Measurements from ENCODE around the gene CIB4.

The CIB4 gene

DNA sequence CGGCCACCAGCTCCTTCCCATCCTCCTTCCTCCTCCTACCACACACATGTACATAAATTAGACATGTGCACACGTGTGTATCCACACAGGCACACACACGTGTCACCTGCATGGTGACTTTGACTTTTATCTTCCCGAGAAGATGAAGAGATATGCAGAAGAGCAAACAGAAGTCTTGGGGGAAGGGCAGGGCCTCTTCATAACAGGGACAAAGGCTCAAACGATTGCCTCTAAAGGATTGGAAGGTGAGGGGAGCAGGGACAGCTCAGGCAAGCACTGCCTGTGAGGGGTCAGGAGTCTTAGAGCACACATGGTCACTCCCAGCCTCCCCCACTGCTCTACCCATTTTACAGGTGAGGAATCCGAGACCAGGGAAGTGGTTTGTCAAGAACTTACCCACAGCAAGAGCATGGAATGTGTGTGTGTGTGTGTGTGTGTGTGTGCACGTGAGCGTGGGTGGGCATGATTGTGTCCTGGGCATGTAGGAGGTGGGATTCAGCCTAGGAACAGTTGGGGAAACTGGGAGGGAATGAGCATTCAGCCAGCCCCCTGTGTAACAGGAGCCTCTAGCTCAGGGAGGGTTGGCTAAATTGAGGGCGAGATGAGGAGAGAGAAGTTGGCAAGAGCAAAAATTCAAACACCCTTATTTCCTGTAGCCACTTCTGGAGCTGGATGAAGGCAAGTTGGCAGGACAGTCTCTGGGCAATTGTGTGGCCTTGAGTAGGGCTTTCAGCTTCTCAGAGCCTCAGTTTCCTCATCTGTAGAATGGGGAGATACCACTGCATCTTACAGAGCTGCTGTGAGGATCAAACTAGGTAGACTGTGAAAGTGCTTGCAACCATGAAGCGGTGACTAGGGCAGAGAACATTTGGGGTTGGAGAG is 24.2 kb downstream of the CIB4 start:
- ChIA-PET POLR2A (ENCODE audit: low non-redundant PET) (interaction anchor here (0.6 kb wide), 2 partner anchors 126 to 183 kb away, joined by 3 to 4 read pairs; no protein-coding TSS in a partner anchor), CTCF (interaction anchor here (0.5 kb wide), 1 partner anchor 116 kb away, joined by 5 read pairs; no protein-coding TSS in a partner anchor)
- no peak for DNase-seq (ENCODE audit: low spot score)
- TF ChIP-seq, protein P1, sequence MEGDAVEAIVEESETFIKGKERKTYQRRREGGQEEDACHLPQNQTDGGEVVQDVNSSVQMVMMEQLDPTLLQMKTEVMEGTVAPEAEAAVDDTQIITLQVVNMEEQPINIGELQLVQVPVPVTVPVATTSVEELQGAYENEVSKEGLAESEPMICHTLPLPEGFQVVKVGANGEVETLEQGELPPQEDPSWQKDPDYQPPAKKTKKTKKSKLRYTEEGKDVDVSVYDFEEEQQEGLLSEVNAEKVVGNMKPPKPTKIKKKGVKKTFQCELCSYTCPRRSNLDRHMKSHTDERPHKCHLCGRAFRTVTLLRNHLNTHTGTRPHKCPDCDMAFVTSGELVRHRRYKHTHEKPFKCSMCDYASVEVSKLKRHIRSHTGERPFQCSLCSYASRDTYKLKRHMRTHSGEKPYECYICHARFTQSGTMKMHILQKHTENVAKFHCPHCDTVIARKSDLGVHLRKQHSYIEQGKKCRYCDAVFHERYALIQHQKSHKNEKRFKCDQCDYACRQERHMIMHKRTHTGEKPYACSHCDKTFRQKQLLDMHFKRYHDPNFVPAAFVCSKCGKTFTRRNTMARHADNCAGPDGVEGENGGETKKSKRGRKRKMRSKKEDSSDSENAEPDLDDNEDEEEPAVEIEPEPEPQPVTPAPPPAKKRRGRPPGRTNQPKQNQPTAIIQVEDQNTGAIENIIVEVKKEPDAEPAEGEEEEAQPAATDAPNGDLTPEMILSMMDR (conservative IDR thresholded peaks at IDR 0.05; ENCODE audit: low read depth), result no peak
- H3K27ac ChIP-seq, result no peak overlapping the region

DNA sequence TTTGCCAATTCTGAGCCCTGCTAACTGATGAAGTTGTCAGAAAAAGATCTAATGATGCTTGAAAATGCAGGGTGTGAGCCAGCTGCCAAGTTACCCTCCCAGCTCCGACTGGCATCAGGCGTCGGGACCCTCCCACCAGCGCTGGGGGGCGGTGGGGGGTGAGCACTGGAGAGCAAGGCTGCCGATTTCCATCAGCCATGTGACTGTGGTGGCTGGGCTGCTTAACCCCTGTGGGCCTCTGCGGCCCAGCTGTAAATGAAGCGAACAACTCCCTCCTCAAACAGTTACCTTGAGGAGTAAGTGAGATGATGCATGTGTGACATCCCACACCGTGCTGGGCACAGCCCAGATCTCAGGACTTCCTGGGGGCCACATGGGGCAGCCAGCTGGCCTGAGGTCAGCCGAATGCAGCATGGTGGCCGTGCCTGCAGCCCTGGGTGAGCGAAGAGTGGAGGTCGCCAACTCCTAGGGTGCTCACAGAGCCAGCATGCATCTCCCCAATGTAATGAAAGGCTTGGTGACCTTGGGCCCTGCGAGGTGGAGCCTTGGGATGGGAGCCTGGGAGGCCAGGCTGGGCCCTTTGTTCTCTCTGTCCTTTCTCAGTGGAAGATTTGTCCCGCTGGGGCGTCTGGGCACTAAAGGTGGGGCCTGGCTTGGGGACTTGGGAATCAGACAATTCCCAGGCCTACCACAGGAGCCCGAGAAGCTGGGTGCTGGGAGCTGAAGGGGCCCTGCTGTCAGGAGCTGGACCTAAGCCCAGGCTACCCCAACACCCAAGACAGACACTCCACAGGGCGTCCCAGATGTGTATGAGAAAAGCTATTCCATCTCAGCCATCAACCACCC is 25.1 kb downstream of the CIB4 start:
- no peak overlapping the region for H3K27ac ChIP-seq
- ChIA-PET CTCF (interaction anchor here (0.5 kb wide), 1 partner anchor 116 kb away, joined by 5 read pairs; no protein-coding TSS in a partner anchor), POLR2A (ENCODE audit: low non-redundant PET) (interaction anchor here (0.6 kb wide), 1 partner anchor 127 kb away, joined by 3 read pairs; no protein-coding TSS in a partner anchor)
- TF ChIP-seq, protein P1 (conservative IDR thresholded peaks at IDR 0.05; ENCODE audit: low read depth), result no peak
- DNase-seq (ENCODE audit: low spot score), result no peak

- no peak for DNase-seq (ENCODE audit: low spot score)
- no peak overlapping the region for H3K27ac ChIP-seq
- POLR2A ChIA-PET (ENCODE audit: low non-redundant PET), result interaction anchor here (0.5 kb wide), 1 partner anchor 1011 kb away, joined by 3 read pairs; no protein-coding TSS in a partner anchor
- TF ChIP-seq, protein P1 (conservative IDR thresholded peaks at IDR 0.05; ENCODE audit: low read depth), result no peak
- CTCF ChIA-PET, result no interaction called here
Measured at GRCh38 chr2:26615336-26615859, 25.8 kb downstream of the CIB4 start.

- TF ChIP-seq, protein P1 (conservative IDR thresholded peaks at IDR 0.05; ENCODE audit: low read depth), result no peak
- H3K27ac ChIP-seq, result no peak overlapping the region
- POLR2A ChIA-PET (ENCODE audit: low non-redundant PET), result interaction anchor here (0.5 kb wide), 1 partner anchor 1012 kb away, joined by 3 read pairs; no protein-coding TSS in a partner anchor
- CTCF ChIA-PET, result no interaction called here
- no peak for DNase-seq (ENCODE audit: low spot score)
Measured at GRCh38 chr2:26614216-26615138, 26.7 kb downstream of the CIB4 start.

DNA sequence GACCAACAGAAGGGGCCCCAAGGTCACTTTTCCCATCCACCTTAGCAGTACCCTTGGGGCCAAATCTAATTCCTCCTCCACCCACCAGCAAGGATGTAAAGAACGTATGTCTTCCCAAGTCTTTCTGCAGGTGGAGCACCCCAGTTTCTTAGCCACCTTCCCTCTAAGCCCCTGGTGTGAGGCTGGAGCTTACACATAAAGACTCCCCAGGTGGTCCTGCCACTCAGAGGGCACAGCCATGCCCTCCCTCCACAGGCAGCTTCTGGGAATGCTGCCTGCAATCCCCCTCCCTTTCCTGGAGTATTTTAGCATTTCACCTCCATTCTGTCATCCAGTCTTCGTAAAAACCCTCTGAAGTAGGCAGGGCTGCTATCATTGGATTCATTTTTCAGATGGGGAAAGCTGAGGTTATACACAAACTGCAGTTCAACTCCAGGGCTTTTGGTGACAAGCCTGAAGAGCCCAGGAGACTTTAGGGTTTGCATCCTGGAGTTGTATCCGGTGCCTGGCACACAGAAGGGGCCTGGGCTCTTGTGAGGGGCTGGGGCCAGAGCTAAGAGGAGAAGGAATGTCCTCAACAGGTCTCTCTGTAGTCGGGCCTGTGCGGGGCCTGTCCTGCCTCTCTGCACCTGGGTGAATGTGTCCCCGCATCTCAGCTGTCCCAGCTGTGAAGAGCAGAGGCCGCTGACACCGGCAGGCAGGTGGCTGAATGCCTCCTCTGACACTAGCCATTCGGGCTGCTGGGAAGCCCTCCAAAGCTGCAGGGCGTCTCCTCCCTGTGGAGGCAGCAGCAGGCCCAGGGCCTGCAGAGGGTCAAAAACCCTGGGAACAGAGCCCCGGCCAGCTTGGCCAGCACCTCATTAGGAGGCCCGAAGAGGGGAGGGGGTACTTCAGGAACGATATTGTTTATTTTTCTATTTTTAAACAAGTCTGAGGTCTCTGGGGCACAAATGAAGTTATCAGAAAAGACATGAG is 27.6 kb downstream of the CIB4 start:
- H3K27ac ChIP-seq, result no peak overlapping the region
- TF ChIP-seq, protein P1 (conservative IDR thresholded peaks at IDR 0.05; ENCODE audit: low read depth), result no peak
- no peak for DNase-seq (ENCODE audit: low spot score)
- ChIA-PET CTCF (interaction anchor here (0.6 kb wide), 1 partner anchor 14 kb away, joined by 3 read pairs; no protein-coding TSS in a partner anchor), POLR2A (ENCODE audit: low non-redundant PET) (no interaction called here)
